Stimulated activated CD8-positive, alpha-beta memory T cell treated with anti-CD3 and anti-CD28 coated beads, Interleukin-12 subunit alpha, Interleukin-12 subunit beta, amount 100 ng/mL, for 24 hours (primary cell): ENCODE results near the gene AHDC1.

Experiments used
- DNase-seq: peaks from one replicate; pipeline ENCODE4 v3.0.0-alpha.2; 2020; ENCODE audit errors: extremely low read depth

AHDC1 gene

GRCh38 chr1:27599605-27600497, 4.1 kb downstream of the AHDC1 start:
- no peak for DNase-seq

- DNase-seq, result no peak
Observed at GRCh38 chr1:27598902-27599528, 4.9 kb downstream of the AHDC1 start.

GRCh38 chr1:27598295-27598687, 5.7 kb downstream of the AHDC1 start:
- DNase-seq, result no peak

GRCh38 chr1:27597516-27598294, 6.2 kb downstream of the AHDC1 start:
- DNase-seq, result no peak

- no peak for DNase-seq
Observed at GRCh38 chr1:27596986-27597385, 7.0 kb downstream of the AHDC1 start.

- no peak for DNase-seq
Observed at GRCh38 chr1:27596261-27596660, 7.7 kb downstream of the AHDC1 start.

- DNase-seq, result no peak
Observed at GRCh38 chr1:27595597-27595996, 8.3 kb downstream of the AHDC1 start.

GRCh38 chr1:27594564-27595510, 9.1 kb downstream of the AHDC1 start:
- DNase-seq, result no peak

- DNase-seq, result no peak
Observed at GRCh38 chr1:27593678-27594563, 10.0 kb downstream of the AHDC1 start.

- no peak for DNase-seq
Observed at GRCh38 chr1:27592931-27593677, 10.8 kb downstream of the AHDC1 start.

- DNase-seq, result no peak
Observed at GRCh38 chr1:27592232-27592930, 11.6 kb downstream of the AHDC1 start.

GRCh38 chr1:27591622-27592021, 12.3 kb downstream of the AHDC1 start:
- DNase-seq, result no peak

- DNase-seq, result no peak
Observed at GRCh38 chr1:27590917-27591508, 12.9 kb downstream of the AHDC1 start.

- no peak for DNase-seq
Observed at GRCh38 chr1:27589841-27590426, 14.0 kb downstream of the AHDC1 start.

- DNase-seq, result no peak
Observed at GRCh38 chr1:27589441-27589840, 14.5 kb downstream of the AHDC1 start.

GRCh38 chr1:27588256-27589232, 15.4 kb downstream of the AHDC1 start:
- DNase-seq, result no peak

- DNase-seq, result no peak
Observed at GRCh38 chr1:27585684-27586083, 18.3 kb downstream of the AHDC1 start.
